AG04449 (cell line): Measurements from ENCODE around the gene SIGLEC6.

Experiments
- CTCF ChIA-PET: fragments of 350-600 bp; formaldehyde crosslinking; extraction: SDS; loops from one replicate; lab custom pipeline; 2021; ENCODE audit warnings: antibody characterized with exemption; lab: Yijun Ruan, JAX
- POLR2A ChIA-PET: fragments of 400-600, 350-600 bp; formaldehyde crosslinking; extraction: SDS; loops from one replicate; lab custom pipeline; 2020; ENCODE audit warnings: antibody characterized with exemption, inconsistent platforms; lab: Yijun Ruan, JAX
- DNase-seq: peaks from one replicate; pipeline ENCODE4 v3.0.0-alpha.2; 2010; ENCODE audit warnings: low read depth, low spot score
- H3K4me3 ChIP-seq: 2 replicates; pipeline ENCODE4 v1.5.1; 2011; ENCODE audit warnings: low read depth, mild to moderate bottlenecking, control low read depth, low read length
- TF ChIP-seq, protein P1 (sequence below): IDR thresholded peaks from one replicate; pipeline ENCODE4 v1.5.1; 2011; ENCODE audit warnings: mild to moderate bottlenecking, moderate library complexity, low read length, control low read depth, inconsistent platforms; ENCODE audit not compliant: insufficient read depth; ENCODE audit errors: missing control alignments

Gene SIGLEC6

GRCh38 chr19:51478381-51479234 is 52.9 kb downstream of the SIGLEC6 start, which contains the start of gene CEACAM18:
Gene CEACAM18, plus strand, starts transcription at chr19:51478539.
- CTCF ChIA-PET: interaction anchor here (10.5 kb wide), 1 partner anchor 179 kb away, joined by 184 read pairs; no protein-coding TSS in a partner anchor
- TF ChIP-seq, protein P1, sequence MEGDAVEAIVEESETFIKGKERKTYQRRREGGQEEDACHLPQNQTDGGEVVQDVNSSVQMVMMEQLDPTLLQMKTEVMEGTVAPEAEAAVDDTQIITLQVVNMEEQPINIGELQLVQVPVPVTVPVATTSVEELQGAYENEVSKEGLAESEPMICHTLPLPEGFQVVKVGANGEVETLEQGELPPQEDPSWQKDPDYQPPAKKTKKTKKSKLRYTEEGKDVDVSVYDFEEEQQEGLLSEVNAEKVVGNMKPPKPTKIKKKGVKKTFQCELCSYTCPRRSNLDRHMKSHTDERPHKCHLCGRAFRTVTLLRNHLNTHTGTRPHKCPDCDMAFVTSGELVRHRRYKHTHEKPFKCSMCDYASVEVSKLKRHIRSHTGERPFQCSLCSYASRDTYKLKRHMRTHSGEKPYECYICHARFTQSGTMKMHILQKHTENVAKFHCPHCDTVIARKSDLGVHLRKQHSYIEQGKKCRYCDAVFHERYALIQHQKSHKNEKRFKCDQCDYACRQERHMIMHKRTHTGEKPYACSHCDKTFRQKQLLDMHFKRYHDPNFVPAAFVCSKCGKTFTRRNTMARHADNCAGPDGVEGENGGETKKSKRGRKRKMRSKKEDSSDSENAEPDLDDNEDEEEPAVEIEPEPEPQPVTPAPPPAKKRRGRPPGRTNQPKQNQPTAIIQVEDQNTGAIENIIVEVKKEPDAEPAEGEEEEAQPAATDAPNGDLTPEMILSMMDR: no peak
- POLR2A ChIA-PET: no interaction called here
- no peak within 1 kb of the TSS for H3K4me3 ChIP-seq
- no peak for DNase-seq

DNA sequence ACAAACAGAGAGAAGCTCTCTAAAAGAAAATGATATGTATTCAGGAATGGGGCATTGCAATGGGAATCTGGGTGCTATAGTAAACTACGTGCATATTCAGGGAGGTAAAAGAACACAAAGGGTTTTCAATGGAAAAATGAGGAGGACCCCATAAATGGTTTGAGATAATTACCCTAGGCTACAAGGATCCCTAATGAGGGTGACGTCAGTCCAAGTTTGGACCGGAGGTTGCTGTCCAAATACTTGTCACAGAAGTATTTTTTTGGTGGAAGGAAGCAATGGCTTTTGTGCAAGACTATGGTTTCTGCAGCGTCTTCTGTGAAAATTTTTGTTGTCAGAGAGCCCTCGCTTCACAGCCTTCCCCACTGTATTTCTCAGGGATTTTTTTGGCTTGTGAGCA is 54.1 kb downstream of the SIGLEC6 start:
- no peak overlapping the region for H3K4me3 ChIP-seq
- TF ChIP-seq, protein P1: no peak
- POLR2A ChIA-PET: no interaction called here
- CTCF ChIA-PET: interaction anchor here (10.5 kb wide), 1 partner anchor 181 kb away, joined by 184 read pairs; no protein-coding TSS in a partner anchor
- DNase-seq: no peak

DNA sequence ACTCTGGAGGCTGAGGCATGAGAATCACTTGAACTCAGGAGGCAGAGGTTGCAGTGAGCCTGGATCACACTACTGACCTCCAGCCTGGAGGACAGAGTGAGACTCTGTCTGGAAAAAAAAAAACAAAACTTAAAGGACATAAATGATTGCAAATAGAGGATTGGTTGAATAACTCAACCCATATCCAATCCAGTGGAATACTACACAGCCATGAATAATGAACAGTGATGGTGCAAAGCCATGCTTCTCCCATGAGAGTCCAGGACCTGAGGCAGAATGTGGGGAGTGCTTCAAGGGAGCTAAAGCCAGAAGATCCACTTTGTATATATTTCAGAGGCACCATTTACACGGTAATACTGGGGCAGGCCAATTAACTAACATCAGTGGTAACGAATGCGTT is 55.3 kb downstream of the SIGLEC6 start:
- POLR2A ChIA-PET: no interaction called here
- H3K4me3 ChIP-seq: no peak overlapping the region
- CTCF ChIA-PET: interaction anchor here (0.7 to 10.5 kb wide), 5 partner anchors 11 to 301 kb away, joined by 3 to 184 read pairs (median 6); no protein-coding TSS in a partner anchor
- TF ChIP-seq, protein P1: no peak
- DNase-seq: no peak

DNA sequence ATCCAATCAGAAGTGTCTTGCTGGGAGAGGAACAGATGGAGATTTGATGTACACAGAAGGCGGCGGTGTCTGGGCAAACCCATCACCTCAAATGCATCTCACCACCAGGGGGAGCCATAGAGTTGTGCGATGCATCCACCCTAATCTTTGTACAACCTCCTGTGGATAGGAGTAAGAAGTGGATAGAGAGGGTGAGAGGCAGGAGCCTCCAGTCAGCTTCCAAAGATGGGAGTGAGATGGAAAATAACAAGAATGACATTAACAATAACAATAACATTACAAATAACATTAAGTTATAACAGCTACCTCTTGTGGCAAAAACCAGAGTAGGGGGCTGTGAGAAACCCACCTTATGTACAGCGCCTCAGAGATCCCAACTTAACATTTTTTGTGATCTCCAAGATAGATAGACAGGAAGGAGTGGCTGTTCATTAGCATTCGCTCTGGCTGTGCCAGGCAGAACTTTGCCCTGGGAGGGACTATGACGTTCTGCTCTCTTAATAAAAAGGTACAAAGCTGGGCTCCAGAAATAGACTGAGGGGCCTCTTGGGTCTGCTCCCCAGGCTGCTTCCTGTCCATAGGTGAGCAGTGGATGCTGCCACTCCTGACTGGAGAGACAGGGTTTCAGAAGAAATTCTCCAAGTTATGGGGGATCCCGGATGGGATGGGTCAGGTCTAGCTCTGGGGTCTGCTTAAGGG is 58.3 kb downstream of the SIGLEC6 start:
- POLR2A ChIA-PET: no interaction called here
- TF ChIP-seq, protein P1: peak; percentile 85
- no peak for DNase-seq

GRCh38 chr19:51472607-51473006 is 58.9 kb downstream of the SIGLEC6 start:
- ChIA-PET CTCF (interaction anchor here (0.6 to 10.5 kb wide), 17 partner anchors 9 to 312 kb away, joined by 3 to 184 read pairs (median 3); no protein-coding TSS in a partner anchor), POLR2A (no interaction called here)
- DNase-seq: no peak
- H3K4me3 ChIP-seq: no peak overlapping the region
- TF ChIP-seq, protein P1: no peak

More for the DNA sequence above, 58.3 kb downstream of the SIGLEC6 start:
- CTCF ChIA-PET: interaction anchor here (0.6 to 10.5 kb wide), 23 partner anchors 9 to 311 kb away, joined by 3 to 184 read pairs (median 3); no protein-coding TSS in a partner anchor
- no peak overlapping the region for H3K4me3 ChIP-seq
